Hippocampal formation (tissue), 2 donors: ENCODE data around the gene SUSD1.
"Not testable (repeated sequence)": the region's sequence is repeated elsewhere in the genome, so short reads cannot be mapped to it uniquely, and the experiment has no call there.

Experiments
- DNase-seq, 2 donors: peaks; one replicate each; lab custom pipeline; 2025; lab: John Stamatoyannopoulos, UW

The SUSD1 gene

GRCh38 chr9:112173489-112174221 is 1.4 kb downstream of the SUSD1 start:
- no peak for DNase-seq

GRCh38 chr9:112170968-112171367 is 4.1 kb downstream of the SUSD1 start:
- no peak for DNase-seq

GRCh38 chr9:112170235-112170634 is 4.9 kb downstream of the SUSD1 start:
- DNase-seq, result no peak

GRCh38 chr9:112169368-112169767 is 5.7 kb downstream of the SUSD1 start:
- no peak for DNase-seq

- DNase-seq, result no peak
Observed at GRCh38 chr9:112168197-112168596, 6.9 kb downstream of the SUSD1 start.

GRCh38 chr9:112166176-112167140 is 8.6 kb downstream of the SUSD1 start:
- no peak for DNase-seq

GRCh38 chr9:112162621-112163413 is 12.3 kb downstream of the SUSD1 start:
- DNase-seq, result no peak

GRCh38 chr9:112159781-112160180 is 15.3 kb downstream of the SUSD1 start:
- no peak for DNase-seq

GRCh38 chr9:112158656-112159367 is 16.3 kb downstream of the SUSD1 start:
- DNase-seq, result no peak

GRCh38 chr9:112157961-112158360 is 17.1 kb downstream of the SUSD1 start:
- no peak for DNase-seq

GRCh38 chr9:112157087-112157486 is 18.0 kb downstream of the SUSD1 start:
- DNase-seq, result no peak

- DNase-seq, result no peak
Observed at GRCh38 chr9:112149211-112149610, 25.9 kb downstream of the SUSD1 start.

GRCh38 chr9:112145886-112146285 is 29.2 kb downstream of the SUSD1 start:
- no peak for DNase-seq

GRCh38 chr9:112144807-112145206 is 30.3 kb downstream of the SUSD1 start:
- DNase-seq, result no peak

GRCh38 chr9:112142420-112142819 is 32.7 kb downstream of the SUSD1 start:
- DNase-seq, result no peak

- no peak for DNase-seq
Observed at GRCh38 chr9:112140936-112141335, 34.2 kb downstream of the SUSD1 start.

GRCh38 chr9:112137066-112137465 is 38.0 kb downstream of the SUSD1 start:
- no peak for DNase-seq

- no peak for DNase-seq
Observed at GRCh38 chr9:112135706-112136105, 39.4 kb downstream of the SUSD1 start.

GRCh38 chr9:112133806-112134205 is 41.3 kb downstream of the SUSD1 start:
- not testable (repeated sequence) for DNase-seq

- no peak for DNase-seq
Observed at GRCh38 chr9:112132356-112132755, 42.7 kb downstream of the SUSD1 start.

- DNase-seq, result no peak
Observed at GRCh38 chr9:112130997-112131396, 44.1 kb downstream of the SUSD1 start.

- no peak for DNase-seq
Observed at GRCh38 chr9:112130347-112130746, 44.8 kb downstream of the SUSD1 start.
